GM21786 (cell line): Measurements from ENCODE around the gene VN1R4.
"Not testable (repeated sequence)": the region's sequence is repeated elsewhere in the genome, so short reads cannot be mapped to it uniquely, and the experiment has no call there.

Experiments used
- ATAC-seq: cut with Tn5 transposase; IDR thresholded peaks from one replicate; pipeline ENCODE4 v1.9.1; 2021; ENCODE audit not compliant: unreplicated experiment

VN1R4 gene, protein sequence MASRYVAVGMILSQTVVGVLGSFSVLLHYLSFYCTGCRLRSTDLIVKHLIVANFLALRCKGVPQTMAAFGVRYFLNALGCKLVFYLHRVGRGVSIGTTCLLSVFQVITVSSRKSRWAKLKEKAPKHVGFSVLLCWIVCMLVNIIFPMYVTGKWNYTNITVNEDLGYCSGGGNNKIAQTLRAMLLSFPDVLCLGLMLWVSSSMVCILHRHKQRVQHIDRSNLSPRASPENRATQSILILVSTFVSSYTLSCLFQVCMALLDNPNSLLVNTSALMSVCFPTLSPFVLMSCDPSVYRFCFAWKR

DNA sequence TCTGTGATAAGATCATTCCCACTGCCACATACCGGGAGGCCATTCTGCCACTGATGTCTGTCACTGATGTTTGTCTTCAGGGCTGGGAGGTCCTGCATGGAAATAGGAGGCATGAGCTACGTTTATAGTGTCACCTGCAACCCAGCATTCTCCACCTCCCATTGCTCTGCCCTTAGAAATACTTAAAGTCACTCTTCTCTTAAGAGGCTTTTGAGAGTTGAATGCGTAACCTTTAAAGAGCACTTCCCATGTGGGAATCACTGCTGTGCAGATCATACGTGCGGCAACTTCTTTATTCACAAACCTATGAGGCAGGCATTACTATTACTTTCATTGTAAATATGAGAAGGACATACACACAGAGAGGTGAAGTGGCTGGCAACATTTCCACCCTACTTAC is at the start of gene VN1R4:
TSS of gene VN1R4 (minus strand) at position 101 of the 400 bp plus-strand sequence. CDS start at position 43, 58 bp downstream.
- not testable (repeated sequence) for ATAC-seq

DNA sequence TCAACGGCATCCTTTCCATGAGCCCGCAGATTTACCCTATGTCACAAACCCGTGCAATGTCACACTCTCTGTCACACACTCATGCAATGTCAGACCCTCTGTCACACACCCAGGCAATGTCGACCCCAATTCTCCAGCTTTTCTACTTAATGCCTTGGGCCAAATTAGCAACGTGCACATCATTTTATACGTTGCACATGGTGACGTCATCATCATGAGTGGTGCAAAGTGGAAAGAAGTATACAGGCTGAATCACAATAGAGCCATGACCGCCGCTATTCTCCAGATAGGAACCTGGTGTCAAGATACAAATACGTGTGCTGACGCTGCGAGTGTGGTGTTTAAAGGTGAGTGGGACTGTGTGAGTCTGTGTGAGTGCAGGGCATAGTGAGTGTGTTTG is 44.4 kb upstream of the VN1R4 start:
- no peak for ATAC-seq

DNA sequence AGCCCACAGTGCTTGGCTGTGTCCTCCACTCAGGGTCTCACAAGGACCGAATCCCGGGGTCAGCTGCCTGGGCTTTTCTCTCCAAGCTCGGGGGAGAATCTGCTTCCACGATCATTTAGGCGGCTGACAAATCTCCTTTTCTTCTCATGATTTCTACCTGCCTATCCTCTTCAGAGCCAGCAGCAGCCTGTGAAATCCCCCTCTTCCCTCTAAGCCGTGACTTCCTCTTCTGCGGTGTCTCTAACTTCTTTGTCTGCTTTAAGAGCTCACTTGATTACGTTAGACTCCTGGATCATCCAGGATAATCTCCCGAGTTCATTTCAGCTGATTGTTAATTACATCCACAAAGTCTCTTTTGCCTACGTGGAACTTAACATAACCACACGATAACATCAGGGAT is 43.5 kb upstream of the VN1R4 start:
- ATAC-seq = no peak

DNA sequence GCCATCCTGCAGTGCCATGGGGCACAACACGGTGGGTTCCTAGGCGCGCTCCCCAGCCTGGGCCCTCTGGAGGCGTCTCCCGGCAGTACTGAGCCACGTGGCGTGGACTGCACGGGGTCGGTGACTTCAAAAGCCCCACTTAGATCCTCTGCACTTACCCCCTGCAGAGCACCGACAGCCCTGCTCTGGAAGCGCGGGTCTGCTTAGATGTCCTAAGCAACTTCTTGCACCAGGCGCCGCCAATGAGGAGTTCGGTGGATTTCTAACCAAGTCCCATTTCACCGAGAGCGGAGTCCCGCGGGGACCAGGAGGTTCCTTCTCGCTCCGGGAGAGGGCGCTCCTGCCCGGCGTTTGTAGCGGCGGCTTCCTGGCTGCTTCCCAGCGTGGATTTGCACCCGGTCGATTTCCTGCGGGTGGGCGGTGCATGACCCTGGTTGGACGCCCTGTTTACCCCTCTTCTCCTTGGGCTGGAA is 40.9 kb upstream of the VN1R4 start:
- no peak for ATAC-seq

DNA sequence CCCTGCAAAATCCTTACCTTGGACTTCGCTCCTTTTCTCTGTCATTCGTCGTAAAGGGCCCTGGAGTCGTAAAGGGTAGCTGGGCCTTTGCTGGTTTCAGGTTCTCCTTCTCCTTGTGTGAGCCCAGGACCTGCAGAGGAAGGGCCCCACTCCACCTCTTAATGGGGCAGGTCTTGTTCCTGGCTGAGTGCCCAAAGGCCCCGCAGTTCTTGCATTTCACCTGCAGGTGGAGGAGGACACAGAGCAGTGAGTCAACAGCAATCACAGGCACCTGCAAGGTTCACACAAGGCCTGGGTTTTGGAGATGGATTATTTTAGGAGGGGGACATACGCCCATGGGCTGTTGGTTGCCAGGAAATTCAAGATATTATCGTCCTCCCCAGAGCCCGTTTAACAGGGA is 33.8 kb upstream of the VN1R4 start:
- ATAC-seq = not testable (repeated sequence)

DNA sequence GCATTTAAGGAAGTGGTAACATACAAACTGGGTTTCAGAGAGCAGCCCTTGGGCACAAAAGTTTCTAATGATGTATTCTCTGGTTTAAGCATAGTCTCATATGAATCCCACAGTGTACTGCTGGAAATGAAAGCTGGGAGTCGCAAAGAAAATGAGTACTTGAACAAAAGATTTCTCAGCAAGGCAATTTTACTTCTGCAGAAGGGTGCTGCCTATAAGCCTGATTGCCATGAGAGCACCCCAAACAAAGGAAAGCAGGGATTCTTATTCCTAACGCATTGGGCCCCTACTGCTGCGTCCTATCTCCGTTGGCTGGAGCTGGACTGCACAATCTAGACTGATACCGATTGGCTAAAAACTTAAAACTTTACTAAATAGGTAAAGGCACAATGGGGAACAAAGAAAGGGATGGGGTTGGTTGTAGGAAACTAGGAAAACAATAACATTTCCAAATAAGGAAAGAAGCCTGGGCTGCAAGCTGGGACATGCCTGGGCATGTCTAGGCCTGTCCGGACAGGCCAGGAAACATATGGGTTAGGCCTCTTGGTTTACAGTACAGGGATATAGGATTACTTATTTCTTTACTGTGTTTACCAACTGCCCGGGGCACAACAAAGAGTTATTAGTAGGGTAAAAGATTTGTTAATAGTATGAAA is 27.4 kb upstream of the VN1R4 start:
- ATAC-seq = no peak

DNA sequence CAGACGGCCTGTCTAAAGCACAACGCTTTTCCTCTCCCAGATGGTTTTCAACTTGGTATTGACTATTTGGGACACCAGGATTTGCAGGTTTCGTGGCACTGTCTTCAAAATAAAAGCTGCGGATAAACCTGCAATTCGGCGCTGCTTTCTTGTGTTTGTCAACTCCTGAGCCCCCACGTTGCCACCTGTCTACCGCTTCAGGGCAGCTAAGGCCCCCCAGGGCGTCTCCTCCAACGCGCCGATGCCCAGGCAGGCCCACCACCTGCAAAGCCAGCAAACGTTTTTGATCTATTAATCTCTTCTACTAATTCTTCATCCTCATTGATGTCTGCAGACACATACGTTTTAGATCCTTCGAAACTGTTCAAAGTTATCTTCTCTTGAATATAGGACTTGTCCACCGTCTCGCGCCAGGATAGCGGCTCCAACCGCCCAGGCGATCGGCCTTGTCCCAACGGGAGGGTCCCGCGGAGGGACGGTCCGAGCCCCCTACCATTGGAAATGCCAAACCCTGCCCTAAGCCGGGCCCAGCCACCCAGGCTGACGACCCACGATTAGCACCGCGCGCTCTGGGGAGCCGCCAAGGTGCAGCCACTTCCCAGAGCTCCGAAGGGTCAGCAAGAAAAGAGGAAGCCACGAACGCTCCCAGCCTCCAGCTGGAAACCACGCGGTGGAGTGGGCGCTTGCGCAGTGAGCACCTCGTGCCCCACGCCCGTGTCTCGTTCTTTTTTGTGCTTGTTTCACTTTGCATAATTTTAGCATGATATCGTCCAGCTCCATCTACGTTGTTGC is 23.4 kb upstream of the VN1R4 start:
- ATAC-seq = no peak

DNA sequence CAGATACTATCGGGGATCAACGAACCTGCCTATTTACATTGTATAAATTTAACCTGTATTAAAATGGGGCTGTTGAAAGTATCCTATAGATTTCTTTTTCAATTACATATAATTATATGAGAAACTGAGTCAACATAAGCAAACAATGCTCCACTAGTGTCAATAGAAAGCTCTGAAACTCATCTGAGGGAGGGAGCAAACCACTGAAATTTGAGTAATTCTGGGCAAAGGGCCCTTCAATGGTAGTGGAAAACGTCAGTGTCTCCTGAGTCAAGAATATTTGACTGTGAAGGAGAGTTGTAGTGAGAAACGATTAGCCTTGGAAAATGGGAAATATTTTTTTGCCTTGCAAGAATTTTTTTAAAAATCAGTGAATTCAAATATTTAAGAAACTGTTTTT is 17.6 kb upstream of the VN1R4 start:
- no peak for ATAC-seq

DNA sequence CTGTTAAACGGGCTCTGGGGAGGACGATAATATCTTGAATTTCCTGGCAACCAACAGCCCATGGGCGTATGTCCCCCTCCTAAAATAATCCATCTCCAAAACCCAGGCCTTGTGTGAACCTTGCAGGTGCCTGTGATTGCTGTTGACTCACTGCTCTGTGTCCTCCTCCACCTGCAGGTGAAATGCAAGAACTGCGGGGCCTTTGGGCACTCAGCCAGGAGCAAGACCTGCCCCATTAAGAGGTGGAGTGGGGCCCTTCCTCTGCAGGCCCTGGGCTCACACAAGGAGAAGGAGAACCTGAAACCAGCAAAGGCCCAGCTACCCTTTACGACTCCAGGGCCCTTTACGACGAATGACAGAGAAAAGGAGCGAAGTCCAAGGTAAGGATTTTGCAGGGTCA is 14.4 kb upstream of the VN1R4 start:
- not testable (repeated sequence) for ATAC-seq

DNA sequence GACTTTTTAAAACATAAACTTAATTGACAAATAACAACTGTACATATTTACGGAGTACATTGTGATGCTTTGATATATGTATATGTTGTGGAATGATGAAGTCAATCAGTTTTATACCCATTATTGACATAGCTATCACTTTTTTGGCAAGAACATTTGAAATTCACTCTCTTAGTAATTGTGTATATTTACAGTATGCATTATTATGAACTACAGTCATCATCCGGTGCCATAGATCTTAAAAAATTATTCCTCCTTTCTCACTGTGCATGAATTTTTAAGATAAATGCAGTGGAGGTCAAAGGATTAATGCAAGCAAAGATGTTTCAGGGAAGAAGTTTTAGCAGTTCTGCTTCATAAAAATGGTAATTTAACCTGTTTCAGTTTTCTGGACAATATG is 8.0 kb upstream of the VN1R4 start:
- ATAC-seq = no peak

DNA sequence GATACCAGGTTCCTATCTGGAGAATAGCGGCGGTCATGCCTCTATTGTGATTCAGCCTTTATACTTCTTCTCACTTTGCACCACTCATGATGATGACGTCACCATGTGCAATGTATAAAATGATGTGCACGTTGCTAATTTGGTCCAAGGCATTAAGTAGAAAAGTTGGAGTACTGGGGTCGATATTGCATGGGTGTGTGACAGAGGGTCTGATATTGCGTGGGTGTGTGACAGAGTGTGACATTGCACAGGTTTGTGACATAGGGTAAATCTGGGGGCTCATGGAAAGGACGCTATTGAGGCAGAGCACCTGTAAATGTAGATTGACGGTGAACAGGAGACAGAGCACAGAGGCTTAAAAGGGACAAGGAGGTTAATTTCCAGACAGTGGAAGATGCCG is 4.5 kb upstream of the VN1R4 start:
- ATAC-seq = no peak

DNA sequence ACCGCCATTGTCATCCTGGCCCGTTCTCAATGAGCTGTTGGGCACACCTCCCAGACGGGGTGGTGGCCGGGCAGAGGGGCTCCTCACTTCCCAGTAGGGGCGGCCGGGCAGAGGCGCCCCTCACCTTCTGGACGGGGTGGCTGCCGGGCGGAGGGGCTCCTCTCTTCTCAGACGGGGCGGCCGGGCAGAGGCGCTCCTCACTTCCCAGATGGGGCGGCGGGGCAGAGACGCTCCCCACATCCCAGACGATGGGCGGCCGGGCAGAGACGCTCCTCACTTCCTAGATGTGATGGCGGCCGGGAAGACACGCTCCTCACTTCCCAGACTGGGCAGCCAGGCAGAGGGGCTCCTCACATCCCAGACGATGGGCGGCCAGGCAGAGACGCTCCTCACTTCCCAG is 2.3 kb upstream of the VN1R4 start:
- not testable (repeated sequence) for ATAC-seq

DNA sequence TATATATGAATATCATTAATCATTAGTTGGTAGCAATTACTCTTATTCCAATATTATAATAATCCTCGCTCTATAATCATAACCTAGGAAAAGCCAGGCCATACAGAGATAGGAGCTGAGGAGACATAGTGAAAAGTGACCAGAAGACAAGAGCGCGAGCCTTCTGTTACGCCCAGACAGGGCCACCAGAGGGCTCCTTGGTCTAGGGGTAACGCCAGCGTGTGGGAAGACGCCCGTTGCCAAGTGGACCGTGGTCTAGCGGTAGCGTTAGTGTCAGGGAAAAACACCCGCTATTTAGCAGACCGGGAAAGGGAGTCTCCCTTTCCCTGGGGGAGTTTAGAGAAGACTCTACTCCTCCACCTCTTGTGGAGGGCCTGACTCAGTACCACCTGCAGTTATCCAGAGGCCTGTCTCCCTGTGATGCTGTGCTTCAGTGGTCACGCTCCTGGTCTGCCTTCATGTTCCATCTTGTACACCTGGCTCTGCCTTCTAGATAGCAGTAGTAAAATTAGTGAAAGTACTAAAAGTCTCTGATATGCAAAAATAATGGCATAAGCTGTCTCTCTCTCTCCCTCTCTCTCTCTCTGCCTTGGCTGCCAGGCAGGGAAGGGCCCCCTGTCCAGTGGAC is 9.7 kb downstream of the VN1R4 start, which contains the start of gene VN1R2:
TSS of gene VN1R2 (plus strand) at position 578 of the 628 bp plus-strand sequence. CDS start 84 bp downstream, outside the sequence.
- not testable (repeated sequence) for ATAC-seq

DNA sequence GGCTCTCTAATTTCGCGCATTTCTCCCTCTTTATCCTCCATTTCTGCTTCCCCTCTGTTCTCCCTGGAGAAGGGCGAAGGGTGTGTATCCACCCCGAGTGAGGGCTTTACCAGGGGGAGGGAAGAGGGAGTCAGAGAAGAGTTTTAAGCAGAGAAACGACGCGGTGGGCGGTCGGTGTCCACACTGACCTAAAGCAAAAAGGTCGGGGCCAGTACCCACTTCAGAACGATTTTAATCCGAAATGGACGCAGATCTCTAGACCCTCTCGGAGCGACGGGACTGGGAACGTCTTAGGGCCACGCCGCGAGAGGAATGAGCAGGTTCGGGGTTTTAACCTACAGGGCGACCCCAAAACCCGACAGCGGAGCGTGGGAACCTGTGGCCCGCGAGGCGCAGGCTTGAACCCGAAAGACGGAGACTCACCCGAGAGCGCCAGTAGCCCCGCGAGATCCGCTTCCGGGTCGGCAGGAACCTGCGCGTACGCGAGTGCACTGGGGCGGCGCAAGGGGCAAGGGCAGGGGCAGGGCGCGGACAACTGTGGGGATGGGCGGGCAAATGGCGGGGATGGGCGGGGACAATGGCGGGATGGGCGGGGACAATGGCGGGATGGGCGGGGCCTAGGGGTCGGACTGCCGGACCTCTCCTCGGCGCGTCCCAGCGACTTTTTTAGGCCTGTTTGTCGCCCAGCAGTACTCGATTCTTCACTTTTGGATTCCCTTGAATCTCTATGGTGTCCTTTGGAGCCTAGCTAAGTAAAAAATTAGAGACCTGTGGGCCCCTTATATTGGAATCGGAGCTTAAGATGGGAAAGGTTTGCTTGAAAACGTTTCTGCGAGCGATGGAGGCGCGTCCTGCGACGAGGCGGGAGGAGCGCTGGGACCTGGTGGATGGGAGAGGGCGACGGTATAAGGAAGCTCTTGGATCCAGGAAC is 12.8 kb downstream of the VN1R4 start, which contains the start of gene ZNF677:
TSS of gene ZNF677 (minus strand) at position 463 of the 931 bp plus-strand sequence. CDS start 3,323 bp downstream, outside the sequence.
- ATAC-seq = no peak

DNA sequence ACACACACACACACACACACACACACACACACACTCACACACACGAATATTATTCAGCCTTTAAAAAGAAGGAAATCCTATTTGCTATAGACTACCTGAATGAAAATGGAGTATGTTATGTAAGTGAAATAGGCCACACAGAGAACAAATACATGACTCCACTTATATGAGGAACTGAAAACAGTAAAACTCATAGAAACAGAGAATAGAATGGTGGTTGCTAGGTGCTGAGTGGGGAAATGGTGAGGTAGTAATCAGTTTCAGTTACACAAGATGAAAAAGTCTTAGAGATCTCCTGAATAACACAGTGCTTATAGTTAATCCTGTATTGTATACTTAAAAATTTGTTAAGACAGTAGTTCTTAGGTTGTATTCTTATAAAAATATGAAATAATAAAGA is 21.0 kb downstream of the VN1R4 start:
- no peak for ATAC-seq

DNA sequence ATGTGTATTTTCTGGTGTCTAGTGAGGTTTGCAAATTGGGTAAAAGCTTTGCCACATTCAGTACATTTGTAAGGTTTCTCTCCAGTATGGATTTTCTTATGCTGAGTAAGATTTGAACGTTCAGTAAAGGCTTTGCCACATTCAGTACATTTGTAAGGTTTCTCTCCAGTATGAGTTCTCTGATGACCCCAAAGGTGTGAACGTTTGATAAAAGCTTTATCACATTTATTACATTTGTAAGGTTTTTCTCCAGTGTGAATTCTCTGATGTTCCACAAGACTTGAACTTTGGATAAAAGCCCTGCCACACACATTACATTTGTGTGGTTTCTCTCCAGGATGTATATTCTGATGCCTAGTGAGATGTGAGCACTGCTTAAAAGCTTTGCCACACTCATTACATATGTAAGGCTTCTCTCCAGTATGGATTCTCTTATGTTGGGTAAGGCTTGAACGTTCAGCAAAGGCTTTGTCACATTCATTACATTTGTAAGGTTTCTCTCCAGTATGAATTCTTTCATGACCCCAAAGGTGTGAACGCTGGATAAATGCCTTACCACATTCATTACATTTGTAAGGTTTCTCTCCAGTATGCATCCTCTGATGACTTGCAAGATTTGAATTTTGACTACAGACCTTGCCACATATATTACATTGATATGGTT is 30.3 kb downstream of the VN1R4 start:
- ATAC-seq = no peak

DNA sequence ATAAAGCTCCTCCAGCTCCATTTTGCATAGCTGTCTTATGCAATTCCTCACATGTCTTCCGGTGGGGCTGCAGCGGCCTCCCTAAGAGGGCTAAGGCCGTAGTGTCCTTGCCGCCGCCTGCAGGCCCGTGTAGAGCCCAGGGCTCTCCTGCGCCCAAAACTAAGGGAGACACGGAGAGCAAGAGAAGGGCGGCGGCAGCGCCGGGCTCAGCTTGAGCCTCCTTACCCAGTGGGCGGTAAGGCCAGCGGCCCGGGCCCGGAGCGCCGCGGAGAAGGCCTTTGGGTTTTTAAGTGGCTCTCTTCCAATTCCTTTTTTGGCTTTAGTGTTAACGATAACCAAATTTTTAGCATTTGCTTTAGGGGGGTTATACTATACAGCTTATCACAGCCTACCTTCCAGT is 42.9 kb downstream of the VN1R4 start:
- ATAC-seq = no peak

DNA sequence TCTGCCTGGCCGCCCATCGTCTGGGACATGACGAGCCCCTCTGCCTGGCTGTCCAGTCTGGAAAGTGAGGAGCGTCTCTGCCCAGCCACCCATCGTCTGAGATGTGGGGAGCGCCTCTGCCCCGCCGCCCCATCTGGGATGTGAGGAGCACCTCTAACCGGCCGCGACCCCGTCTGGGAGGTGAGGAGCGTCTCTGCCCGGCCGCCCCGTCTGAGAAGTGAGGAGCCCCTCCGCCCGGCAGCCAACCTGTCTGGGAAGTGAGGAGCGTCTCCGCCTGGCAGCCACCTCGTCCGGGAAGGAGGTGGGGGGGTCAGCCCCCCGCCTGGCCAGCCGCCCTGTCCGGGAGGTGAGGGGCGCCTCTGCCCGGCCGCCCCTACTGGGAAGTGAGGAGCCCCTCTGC is 44.8 kb downstream of the VN1R4 start:
- ATAC-seq = not testable (repeated sequence)
